Testis (tissue), 2 donors: ENCODE measurements around the gene CUEDC1.

Experiments
- POLR2A ChIP-seq: fragments of 450-650 bp; IDR thresholded peaks from one replicate; pipeline ENCODE4 v1.6.1; 2017; ENCODE audit warnings: antibody characterized with exemption, mild to moderate bottlenecking, moderate library complexity
- TF ChIP-seq, protein P1 (sequence below), 3 experiments: fragments of 450-650 bp in 2 of 3; fragments of 200-600 bp in 1 of 3; sonication (generic) in 1 of 3; IDR thresholded peaks; one replicate each; pipeline ENCODE4 v1.5.1; 2016 to 2019; ENCODE audit warnings: antibody characterized with exemption in 3 of 3, mild to moderate bottlenecking in 2 of 3, moderate library complexity in 1 of 3

DNA sequence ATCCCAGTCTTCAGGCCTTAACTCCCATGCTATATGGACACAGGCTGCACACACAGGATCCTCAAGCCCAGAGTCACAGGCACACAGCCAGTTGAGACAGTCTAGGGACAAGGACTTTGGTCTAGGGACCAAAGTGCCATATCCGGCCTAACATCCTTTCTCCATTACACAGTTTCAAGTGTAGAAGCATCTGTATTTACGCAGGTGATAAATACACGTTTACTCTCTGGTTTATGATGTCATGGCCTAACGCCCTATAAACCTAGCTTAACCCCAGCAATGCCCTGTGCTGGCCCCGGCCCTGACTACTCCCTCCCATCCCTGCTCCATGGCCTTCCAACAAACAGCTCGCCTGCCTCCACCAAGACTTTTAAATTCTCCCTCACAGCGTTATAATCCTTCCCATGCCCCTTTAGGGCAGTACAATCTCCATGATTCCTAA lies 17.1 kb downstream of the CUEDC1 start:
- TF ChIP-seq, protein P1, sequence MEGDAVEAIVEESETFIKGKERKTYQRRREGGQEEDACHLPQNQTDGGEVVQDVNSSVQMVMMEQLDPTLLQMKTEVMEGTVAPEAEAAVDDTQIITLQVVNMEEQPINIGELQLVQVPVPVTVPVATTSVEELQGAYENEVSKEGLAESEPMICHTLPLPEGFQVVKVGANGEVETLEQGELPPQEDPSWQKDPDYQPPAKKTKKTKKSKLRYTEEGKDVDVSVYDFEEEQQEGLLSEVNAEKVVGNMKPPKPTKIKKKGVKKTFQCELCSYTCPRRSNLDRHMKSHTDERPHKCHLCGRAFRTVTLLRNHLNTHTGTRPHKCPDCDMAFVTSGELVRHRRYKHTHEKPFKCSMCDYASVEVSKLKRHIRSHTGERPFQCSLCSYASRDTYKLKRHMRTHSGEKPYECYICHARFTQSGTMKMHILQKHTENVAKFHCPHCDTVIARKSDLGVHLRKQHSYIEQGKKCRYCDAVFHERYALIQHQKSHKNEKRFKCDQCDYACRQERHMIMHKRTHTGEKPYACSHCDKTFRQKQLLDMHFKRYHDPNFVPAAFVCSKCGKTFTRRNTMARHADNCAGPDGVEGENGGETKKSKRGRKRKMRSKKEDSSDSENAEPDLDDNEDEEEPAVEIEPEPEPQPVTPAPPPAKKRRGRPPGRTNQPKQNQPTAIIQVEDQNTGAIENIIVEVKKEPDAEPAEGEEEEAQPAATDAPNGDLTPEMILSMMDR (IDR thresholded peaks at IDR 0.05): no peak
- no peak for TF ChIP-seq POLR2A
